ENCODE data around the gene ASS1. TPM values are rescaled to one million over a fixed set of nuclear protein-coding genes. Genes with fewer than 3 reads are reported as not detected.

ASS1 gene
- total and polyA plus RNA-seq, 2 of the 13 experiments (the other 11 are each of a cell fraction or from before 2014, with no cell fraction given) = 77.6 to 122 TPM

DNA sequence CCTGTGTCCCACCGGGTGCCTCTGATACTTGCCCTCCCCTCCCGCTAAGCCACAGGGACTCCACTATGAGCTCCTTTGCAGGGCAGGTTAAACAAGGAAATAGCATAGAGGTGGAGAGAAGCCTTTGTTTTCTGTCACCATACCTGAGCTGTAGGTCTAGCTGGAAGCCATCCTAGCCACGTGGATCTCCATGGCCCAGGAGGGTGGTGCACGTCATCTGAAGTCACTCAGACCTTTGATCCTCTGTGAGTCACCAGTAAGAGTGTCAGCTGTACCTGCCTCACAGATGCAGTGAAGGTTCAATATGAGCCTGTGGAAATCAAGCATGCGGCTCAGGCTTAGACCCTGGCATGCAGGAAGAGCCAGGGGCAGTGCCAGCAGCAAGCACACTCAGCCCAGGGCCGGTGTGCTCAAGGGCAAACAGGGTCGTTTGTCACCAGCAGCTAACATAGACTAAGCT lies 55.1 kb downstream of the ASS1 start (continued):
- TF ChIP-seq, protein P1, sequence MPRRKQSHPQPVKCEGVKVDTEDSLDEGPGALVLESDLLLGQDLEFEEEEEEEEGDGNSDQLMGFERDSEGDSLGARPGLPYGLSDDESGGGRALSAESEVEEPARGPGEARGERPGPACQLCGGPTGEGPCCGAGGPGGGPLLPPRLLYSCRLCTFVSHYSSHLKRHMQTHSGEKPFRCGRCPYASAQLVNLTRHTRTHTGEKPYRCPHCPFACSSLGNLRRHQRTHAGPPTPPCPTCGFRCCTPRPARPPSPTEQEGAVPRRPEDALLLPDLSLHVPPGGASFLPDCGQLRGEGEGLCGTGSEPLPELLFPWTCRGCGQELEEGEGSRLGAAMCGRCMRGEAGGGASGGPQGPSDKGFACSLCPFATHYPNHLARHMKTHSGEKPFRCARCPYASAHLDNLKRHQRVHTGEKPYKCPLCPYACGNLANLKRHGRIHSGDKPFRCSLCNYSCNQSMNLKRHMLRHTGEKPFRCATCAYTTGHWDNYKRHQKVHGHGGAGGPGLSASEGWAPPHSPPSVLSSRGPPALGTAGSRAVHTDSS (CRISPR knock-in tag; conservative IDR thresholded peaks at IDR 0.05) = no peak
- TF ChIP-seq RAD21 (CRISPR knock-in tag; IDR thresholded peaks at IDR 0.05) = no peak
- TF ChIP-seq, protein P2, sequence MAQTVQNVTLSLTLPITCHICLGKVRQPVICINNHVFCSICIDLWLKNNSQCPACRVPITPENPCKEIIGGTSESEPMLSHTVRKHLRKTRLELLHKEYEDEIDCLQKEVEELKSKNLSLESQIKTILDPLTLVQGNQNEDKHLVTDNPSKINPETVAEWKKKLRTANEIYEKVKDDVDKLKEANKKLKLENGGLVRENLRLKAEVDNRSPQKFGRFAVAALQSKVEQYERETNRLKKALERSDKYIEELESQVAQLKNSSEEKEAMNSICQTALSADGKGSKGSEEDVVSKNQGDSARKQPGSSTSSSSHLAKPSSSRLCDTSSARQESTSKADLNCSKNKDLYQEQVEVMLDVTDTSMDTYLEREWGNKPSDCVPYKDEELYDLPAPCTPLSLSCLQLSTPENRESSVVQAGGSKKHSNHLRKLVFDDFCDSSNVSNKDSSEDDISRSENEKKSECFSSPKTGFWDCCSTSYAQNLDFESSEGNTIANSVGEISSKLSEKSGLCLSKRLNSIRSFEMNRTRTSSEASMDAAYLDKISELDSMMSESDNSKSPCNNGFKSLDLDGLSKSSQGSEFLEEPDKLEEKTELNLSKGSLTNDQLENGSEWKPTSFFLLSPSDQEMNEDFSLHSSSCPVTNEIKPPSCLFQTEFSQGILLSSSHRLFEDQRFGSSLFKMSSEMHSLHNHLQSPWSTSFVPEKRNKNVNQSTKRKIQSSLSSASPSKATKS (CRISPR knock-in tag; IDR thresholded peaks at IDR 0.05) = no peak
- 0 out of 2 replicates have a peak, but pooled peaks have one; percentile 30 for TF ChIP-seq ZNF724P (CRISPR knock-in tag; IDR thresholded peaks at IDR 0.05; ENCODE audit: borderline replicate concordance)
- no peak for TF ChIP-seq ZNF660 (CRISPR knock-in tag; IDR thresholded peaks at IDR 0.05; ENCODE audit: borderline replicate concordance, low read depth)
- no peak for TF ChIP-seq MBD4 (IDR thresholded peaks at IDR 0.05; ENCODE audit: borderline replicate concordance, low read length)
- no peak for TF ChIP-seq NONO (IDR thresholded peaks at IDR 0.05)
- 0 out of 2 replicates have a peak, but pooled peaks have one; percentile 33 for TF ChIP-seq NONO (CRISPR knock-in tag; conservative IDR thresholded peaks at IDR 0.05)
- peak; percentile 58; the same call in 1 of the 2 replicates for TF ChIP-seq BHLHE40 (IDR thresholded peaks at IDR 0.05; ENCODE audit: low read length)
- TF ChIP-seq ZNF280D (CRISPR knock-in tag; IDR thresholded peaks at IDR 0.05) = peak; percentile 71
- TF ChIP-seq ZNF451 (CRISPR knock-in tag; IDR thresholded peaks at IDR 0.05) = peak; percentile 69; the same call in 1 of the 2 replicates
- TF ChIP-seq HCFC1 (IDR thresholded peaks at IDR 0.05; ENCODE audit: low read depth, low read length) = no peak
- no peak for TF ChIP-seq ZFP82 (CRISPR knock-in tag; IDR thresholded peaks at IDR 0.05; ENCODE audit: borderline replicate concordance)
- TF ChIP-seq ESRRA (CRISPR knock-in tag; IDR thresholded peaks at IDR 0.05; ENCODE audit: low read depth) = no peak
- TF ChIP-seq, protein P3, sequence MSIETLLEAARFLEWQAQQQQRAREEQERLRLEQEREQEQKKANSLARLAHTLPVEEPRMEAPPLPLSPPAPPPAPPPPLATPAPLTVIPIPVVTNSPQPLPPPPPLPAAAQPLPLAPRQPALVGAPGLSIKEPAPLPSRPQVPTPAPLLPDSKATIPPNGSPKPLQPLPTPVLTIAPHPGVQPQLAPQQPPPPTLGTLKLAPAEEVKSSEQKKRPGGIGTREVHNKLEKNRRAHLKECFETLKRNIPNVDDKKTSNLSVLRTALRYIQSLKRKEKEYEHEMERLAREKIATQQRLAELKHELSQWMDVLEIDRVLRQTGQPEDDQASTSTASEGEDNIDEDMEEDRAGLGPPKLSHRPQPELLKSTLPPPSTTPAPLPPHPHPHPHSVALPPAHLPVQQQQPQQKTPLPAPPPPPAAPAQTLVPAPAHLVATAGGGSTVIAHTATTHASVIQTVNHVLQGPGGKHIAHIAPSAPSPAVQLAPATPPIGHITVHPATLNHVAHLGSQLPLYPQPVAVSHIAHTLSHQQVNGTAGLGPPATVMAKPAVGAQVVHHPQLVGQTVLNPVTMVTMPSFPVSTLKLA (IDR thresholded peaks at IDR 0.05) = peak; percentile 84
- TF ChIP-seq, protein P4, sequence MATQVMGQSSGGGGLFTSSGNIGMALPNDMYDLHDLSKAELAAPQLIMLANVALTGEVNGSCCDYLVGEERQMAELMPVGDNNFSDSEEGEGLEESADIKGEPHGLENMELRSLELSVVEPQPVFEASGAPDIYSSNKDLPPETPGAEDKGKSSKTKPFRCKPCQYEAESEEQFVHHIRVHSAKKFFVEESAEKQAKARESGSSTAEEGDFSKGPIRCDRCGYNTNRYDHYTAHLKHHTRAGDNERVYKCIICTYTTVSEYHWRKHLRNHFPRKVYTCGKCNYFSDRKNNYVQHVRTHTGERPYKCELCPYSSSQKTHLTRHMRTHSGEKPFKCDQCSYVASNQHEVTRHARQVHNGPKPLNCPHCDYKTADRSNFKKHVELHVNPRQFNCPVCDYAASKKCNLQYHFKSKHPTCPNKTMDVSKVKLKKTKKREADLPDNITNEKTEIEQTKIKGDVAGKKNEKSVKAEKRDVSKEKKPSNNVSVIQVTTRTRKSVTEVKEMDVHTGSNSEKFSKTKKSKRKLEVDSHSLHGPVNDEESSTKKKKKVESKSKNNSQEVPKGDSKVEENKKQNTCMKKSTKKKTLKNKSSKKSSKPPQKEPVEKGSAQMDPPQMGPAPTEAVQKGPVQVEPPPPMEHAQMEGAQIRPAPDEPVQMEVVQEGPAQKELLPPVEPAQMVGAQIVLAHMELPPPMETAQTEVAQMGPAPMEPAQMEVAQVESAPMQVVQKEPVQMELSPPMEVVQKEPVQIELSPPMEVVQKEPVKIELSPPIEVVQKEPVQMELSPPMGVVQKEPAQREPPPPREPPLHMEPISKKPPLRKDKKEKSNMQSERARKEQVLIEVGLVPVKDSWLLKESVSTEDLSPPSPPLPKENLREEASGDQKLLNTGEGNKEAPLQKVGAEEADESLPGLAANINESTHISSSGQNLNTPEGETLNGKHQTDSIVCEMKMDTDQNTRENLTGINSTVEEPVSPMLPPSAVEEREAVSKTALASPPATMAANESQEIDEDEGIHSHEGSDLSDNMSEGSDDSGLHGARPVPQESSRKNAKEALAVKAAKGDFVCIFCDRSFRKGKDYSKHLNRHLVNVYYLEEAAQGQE (IDR thresholded peaks at IDR 0.05; ENCODE audit: borderline replicate concordance in 1 of 2, low read depth in 1 of 2, low read length in 2 of 2) = 0 out of 4 replicates have a peak, but pooled peaks of 1 of the 2 experiments have one; percentile 39
- TF ChIP-seq ZNF570 (CRISPR knock-in tag; IDR thresholded peaks at IDR 0.05; ENCODE audit: borderline replicate concordance) = no peak

All from HepG2 (cell line).